B cell (primary cell): ENCODE measurements around the gene ZNF428. TPM values are rescaled to one million over a fixed set of nuclear protein-coding genes. Genes with fewer than 3 reads are reported as not detected.

Source experiments
- ATAC-seq: fragments of 200-7000 bp; cut with Tn5 transposase; one replicate; pipeline ENCODE4 v1.10.0; 2021; ENCODE audit warnings: low read depth, mild to moderate bottlenecking, moderate number of reproducible peaks, moderate library complexity
- CTCF ChIA-PET: fragments of 350-600 bp; sonication (Branson Sonifier 250); formaldehyde crosslinking; loops from one replicate; lab custom pipeline; 2021; ENCODE audit warnings: antibody characterized with exemption, inconsistent platforms; lab: Charles Lee
- POLR2A ChIA-PET: fragments of 350-600 bp; sonication (Branson Sonifier 250); formaldehyde crosslinking; loops from one replicate; lab custom pipeline; 2021; ENCODE audit warnings: antibody characterized with exemption; lab: Charles Lee
- DNase-seq: peaks from one replicate; pipeline ENCODE4 v3.0.0; 2013
- H2AFZ ChIP-seq: 2 replicates; pipeline ENCODE4 v1.6.1; 2012; ENCODE audit warnings: mild to moderate bottlenecking, low read depth, low read length; ENCODE audit not compliant: insufficient read depth, poor library complexity, severe bottlenecking
- H3K27ac ChIP-seq, 2 donors: 1 replicate in 1 of 2; 2 replicates in 1 of 2; pipeline ENCODE4 v1.5.1; 2012 to 2013; ENCODE audit warnings: low read length in 2 of 2, mild to moderate bottlenecking in 2 of 2, moderate library complexity in 1 of 2
- H3K27me3 ChIP-seq, 4 experiments: fragments of 200-600 bp in 1 of 4; sonication (generic) in 1 of 4; replicated peaks in 1 of 4; 1 replicate in 2 of 4; 2 replicates in 2 of 4; pipeline versions ENCODE4 v1.6.1 to v1.7.0; 2013 to 2016; ENCODE audit warnings: low read length in 3 of 4, mild to moderate bottlenecking in 2 of 4, mixed read lengths in 1 of 4, moderate library complexity in 1 of 4; ENCODE audit not compliant: insufficient read depth in 4 of 4, control insufficient read depth in 3 of 4; ENCODE audit errors: control extremely low read depth in 1 of 4
- H3K36me3 ChIP-seq, 2 experiments: replicated peaks in 1 of 2; 1 replicate in 1 of 2; 2 replicates in 1 of 2; pipeline versions ENCODE4 v1.6.1 to v1.7.1; 2013; ENCODE audit warnings: low read length in 1 of 2; ENCODE audit not compliant: insufficient read depth in 2 of 2, control insufficient read depth in 1 of 2; ENCODE audit errors: control extremely low read depth in 1 of 2, extremely low read depth in 1 of 2
- H3K4me1 ChIP-seq, 2 donors: fragments of 200-600 bp in 1 of 2; sonication (generic) in 1 of 2; 1 replicate in 1 of 2; 2 replicates in 1 of 2; pipeline versions ENCODE4 v1.5.1 to v1.6.1; 2013 to 2017; ENCODE audit warnings: low read length in 2 of 2; ENCODE audit not compliant: control insufficient read depth in 2 of 2, insufficient read depth in 2 of 2
- H3K4me2 ChIP-seq: replicated peaks from 2 replicates; pipeline ENCODE3; 2012; ENCODE audit warnings: mild to moderate bottlenecking, low read depth, low read length; ENCODE audit not compliant: poor library complexity, severe bottlenecking
- H3K4me3 ChIP-seq, 5 experiments: fragments of 200-600 bp in 1 of 5; sonication (generic) in 1 of 5; 1 replicate in 3 of 5; 2 replicates in 2 of 5; pipeline versions ENCODE4 v1.5.1 to v1.7.0; 2011 to 2016; ENCODE audit warnings: low read length in 4 of 5, mild to moderate bottlenecking in 4 of 5, low read depth in 2 of 5, control low read depth in 1 of 5, moderate library complexity in 1 of 5; ENCODE audit not compliant: insufficient read depth in 1 of 5; ENCODE audit errors: control extremely low read depth in 1 of 5, extremely low read depth in 1 of 5
- H3K79me2 ChIP-seq: fragments of 200-600 bp; sonication (generic); one replicate; pipeline ENCODE4 v1.6.0; 2016; ENCODE audit warnings: low read length; ENCODE audit not compliant: control insufficient read depth, insufficient read depth
- H3K9ac ChIP-seq: fragments of 200-600 bp; sonication (generic); 2 replicates; pipeline ENCODE4 v1.6.1; 2017; ENCODE audit warnings: mild to moderate bottlenecking, low read length, moderate library complexity
- H3K9me3 ChIP-seq, 3 donors: one replicate each; pipeline versions ENCODE4 v1.6.1 to v1.7.1; 2013; ENCODE audit warnings: low read length in 2 of 3; ENCODE audit not compliant: control insufficient read depth in 2 of 3, insufficient read depth in 1 of 3; ENCODE audit errors: control extremely low read depth in 1 of 3
- H4K20me1 ChIP-seq: 2 replicates; pipeline ENCODE4 v1.6.0; 2012; ENCODE audit warnings: mild to moderate bottlenecking, low read length; ENCODE audit not compliant: insufficient read depth, control insufficient read depth, poor library complexity, severe bottlenecking
- H3K27ac Mint-ChIP-seq: one replicate; pipeline ENCODE4 v1.8.0; 2021; ENCODE audit warnings: mixed read lengths
- H3K27me3 Mint-ChIP-seq: one replicate; pipeline ENCODE4 v1.8.0; 2021; ENCODE audit warnings: mixed read lengths
- H3K4me1 Mint-ChIP-seq: one replicate; pipeline ENCODE4 v1.8.0; 2021; ENCODE audit warnings: mixed read lengths
- H3K4me3 Mint-ChIP-seq: one replicate; pipeline ENCODE4 v1.8.0; 2021; ENCODE audit warnings: mixed read lengths
- H3K9me3 Mint-ChIP-seq: one replicate; pipeline ENCODE4 v1.8.0; 2022; ENCODE audit warnings: mixed read lengths; ENCODE audit not compliant: insufficient read depth
- EZH2 ChIP-seq: IDR thresholded peaks from 2 replicates; pipeline ENCODE4 v1.6.1; 2012; ENCODE audit warnings: borderline replicate concordance, low read depth, mild to moderate bottlenecking, moderate library complexity, low read length; ENCODE audit not compliant: insufficient read depth, poor library complexity, severe bottlenecking
- WGBS: methylation state at CpG from one replicate; pipeline ENCODE4 v1.1.5; 2013; ENCODE audit warnings: missing lambda C conversion rate; ENCODE audit not compliant: insufficient coverage; 5-methylcytosine and 5-hydroxymethylcytosine counted together
- intact Hi-C: fragments of 100-400 bp; cut with micrococcal nuclease; formaldehyde crosslinking; loops from one replicate; pipeline ENCODE4 v1.10.0; 2022
- polyA plus RNA-seq: library from polyadenylated mRNA; depleted of rRNA; stranded (reverse); fragments of >200 nt; gene quantifications from 2 replicates; pipeline ENCODE4 v1.2.3, GENCODE V29; 2012
- total RNA-seq, 2 donors: library from RNA; stranded (reverse); fragments of 120-200 nt in 1 of 2; gene quantifications; 1 replicate in 1 of 2; 2 replicates in 1 of 2; pipeline versions ENCODE4 v1.2.3 to v1.2.4, GENCODE V29; 2013 to 2022
- TF ChIP-seq, protein P1 (sequence below): fragments of 200-600 bp; IDR thresholded peaks from one replicate; pipeline ENCODE4 v1.8.0; 2022; ENCODE audit warnings: antibody characterized with exemption, mild to moderate bottlenecking

Gene ZNF428
- total and polyA plus RNA-seq, 2 donors (not counting 1 experiment from before 2014, with no cell fraction given) = 16.9 to 19.7 TPM

DNA sequence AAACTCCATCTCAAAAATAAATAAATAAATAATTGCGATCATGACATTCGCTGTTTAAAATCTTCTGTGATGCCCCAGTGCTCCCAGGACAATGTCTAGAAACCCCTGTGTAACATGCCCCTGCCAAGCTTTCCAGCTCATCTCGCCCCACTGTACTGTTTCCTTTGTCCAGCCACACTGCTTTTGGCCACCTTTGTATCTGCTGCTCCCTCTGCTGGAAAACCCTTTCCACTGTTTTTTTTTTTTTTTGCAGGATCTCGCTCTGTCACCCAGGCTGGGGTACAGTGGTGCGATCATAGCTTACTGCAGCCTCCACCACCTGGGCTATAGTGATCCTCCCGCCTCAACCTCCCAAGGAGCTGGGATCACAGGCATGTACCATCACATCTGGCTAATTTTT is 43.1 kb upstream of the ZNF428 start:
- Histone ChIP-seq H3K27me3 (peaks cover 0 to 5% (median 2%) of the 10 kb centered on the region in 4 experiments), H3K36me3 (no peaks in the 10 kb centered on the region), H3K79me2 (no peaks in the 10 kb centered on the region), H2AFZ (no peak overlapping the region), H3K9ac (no peak overlapping the region), H4K20me1 (no peaks in the 10 kb centered on the region), H3K4me2 (no peak overlapping the region), H3K9me3 (peaks cover 0 to 14% (median 2%) of the 10 kb centered on the region in 3 donors), H3K4me3 (no peak overlapping the region), H3K27ac (no peak overlapping the region), H3K4me1 (peaks cover 11 to 15% of the 10 kb centered on the region in 2 donors)
- peaks cover 3% of the 10 kb centered on the region for H3K9me3 Mint-ChIP-seq
- 100% methylated on average over 3 of the region's 6 CpGs for WGBS
- no peak for ATAC-seq
- CTCF ChIA-PET = interaction anchor here (0.7 to 1.3 kb wide), 3 partner anchors 38 to 215 kb away, joined by 3 to 5 read pairs (median 3); no protein-coding TSS in a partner anchor
- DNase-seq = no peak
- no peak overlapping the region for H3K4me3 Mint-ChIP-seq
- intact Hi-C loops = no loop called here
- no peak overlapping the region for H3K27ac Mint-ChIP-seq
- TF ChIP-seq, protein P1, sequence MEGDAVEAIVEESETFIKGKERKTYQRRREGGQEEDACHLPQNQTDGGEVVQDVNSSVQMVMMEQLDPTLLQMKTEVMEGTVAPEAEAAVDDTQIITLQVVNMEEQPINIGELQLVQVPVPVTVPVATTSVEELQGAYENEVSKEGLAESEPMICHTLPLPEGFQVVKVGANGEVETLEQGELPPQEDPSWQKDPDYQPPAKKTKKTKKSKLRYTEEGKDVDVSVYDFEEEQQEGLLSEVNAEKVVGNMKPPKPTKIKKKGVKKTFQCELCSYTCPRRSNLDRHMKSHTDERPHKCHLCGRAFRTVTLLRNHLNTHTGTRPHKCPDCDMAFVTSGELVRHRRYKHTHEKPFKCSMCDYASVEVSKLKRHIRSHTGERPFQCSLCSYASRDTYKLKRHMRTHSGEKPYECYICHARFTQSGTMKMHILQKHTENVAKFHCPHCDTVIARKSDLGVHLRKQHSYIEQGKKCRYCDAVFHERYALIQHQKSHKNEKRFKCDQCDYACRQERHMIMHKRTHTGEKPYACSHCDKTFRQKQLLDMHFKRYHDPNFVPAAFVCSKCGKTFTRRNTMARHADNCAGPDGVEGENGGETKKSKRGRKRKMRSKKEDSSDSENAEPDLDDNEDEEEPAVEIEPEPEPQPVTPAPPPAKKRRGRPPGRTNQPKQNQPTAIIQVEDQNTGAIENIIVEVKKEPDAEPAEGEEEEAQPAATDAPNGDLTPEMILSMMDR = no peak
- no peak for TF ChIP-seq EZH2
- POLR2A ChIA-PET = interaction anchor here (0.6 kb wide), 1 partner anchor 1321 kb away, joined by 4 read pairs; no protein-coding TSS in a partner anchor
- H3K4me1 Mint-ChIP-seq = peaks cover 10% of the 10 kb centered on the region
- peaks cover 9% of the 10 kb centered on the region for H3K27me3 Mint-ChIP-seq

GRCh38 chr19:43660971-43661360 is 41.5 kb upstream of the ZNF428 start:
- peaks cover 8% of the 10 kb centered on the region for H3K4me1 Mint-ChIP-seq
- POLR2A ChIA-PET = no interaction called here
- no peaks in the 10 kb centered on the region for H4K20me1 ChIP-seq
- no peak overlapping the region for H2AFZ ChIP-seq
- ATAC-seq (no peak), DNase-seq (no peak)
- H3K36me3 ChIP-seq = no peaks in the 10 kb centered on the region
- WGBS = 97% methylated on average over 5 of the region's 6 CpGs
- no peak overlapping the region for H3K4me3 Mint-ChIP-seq
- H3K9me3 Mint-ChIP-seq = peaks cover 3% of the 10 kb centered on the region
- no peak overlapping the region for H3K4me3 ChIP-seq
- no peaks in the 10 kb centered on the region for H3K79me2 ChIP-seq
- H3K9me3 ChIP-seq = peaks cover 0 to 18% (median 2%) of the 10 kb centered on the region in 3 donors
- H3K4me1 ChIP-seq = peaks cover 11 to 13% of the 10 kb centered on the region in 2 donors
- no peak overlapping the region for H3K27ac ChIP-seq
- CTCF ChIA-PET = interaction anchor here (0.9 kb wide), 1 partner anchor 142 kb away, joined by 3 read pairs; no protein-coding TSS in a partner anchor
- intact Hi-C loops = no loop called here
- no peak overlapping the region for H3K4me2 ChIP-seq
- H3K27me3 ChIP-seq = no peaks in the 10 kb centered on the region
- TF ChIP-seq EZH2 = no peak
- TF ChIP-seq, protein P1 = no peak
- H3K27me3 Mint-ChIP-seq = peaks cover 3% of the 10 kb centered on the region
- no peak overlapping the region for H3K27ac Mint-ChIP-seq
- H3K9ac ChIP-seq = no peak overlapping the region
